ENCODE results near the gene ODF2L. TPM values are rescaled to one million over a fixed set of nuclear protein-coding genes. Genes with fewer than 3 reads are reported as not detected.

Gene ODF2L
- total RNA-seq, 2 donors from 2014 or later, result 47.9 to 54.2 TPM

- WGBS, result 72% methylated on average over 2 of the region's 2 CpGs
- intact Hi-C loops (cut with DNase I), result no loop called here
- no peak for DNase-seq (ENCODE audit: low spot score)
- no peaks in the 10 kb centered on the region for H3K36me3 ChIP-seq
- H3K27ac ChIP-seq, result no peak overlapping the region
- no peak for TF ChIP-seq POLR2AphosphoS5 (IDR thresholded peaks at IDR 0.05)
- TF ChIP-seq POLR2A (IDR thresholded peaks at IDR 0.05), result no peak
- TF ChIP-seq, protein P1, sequence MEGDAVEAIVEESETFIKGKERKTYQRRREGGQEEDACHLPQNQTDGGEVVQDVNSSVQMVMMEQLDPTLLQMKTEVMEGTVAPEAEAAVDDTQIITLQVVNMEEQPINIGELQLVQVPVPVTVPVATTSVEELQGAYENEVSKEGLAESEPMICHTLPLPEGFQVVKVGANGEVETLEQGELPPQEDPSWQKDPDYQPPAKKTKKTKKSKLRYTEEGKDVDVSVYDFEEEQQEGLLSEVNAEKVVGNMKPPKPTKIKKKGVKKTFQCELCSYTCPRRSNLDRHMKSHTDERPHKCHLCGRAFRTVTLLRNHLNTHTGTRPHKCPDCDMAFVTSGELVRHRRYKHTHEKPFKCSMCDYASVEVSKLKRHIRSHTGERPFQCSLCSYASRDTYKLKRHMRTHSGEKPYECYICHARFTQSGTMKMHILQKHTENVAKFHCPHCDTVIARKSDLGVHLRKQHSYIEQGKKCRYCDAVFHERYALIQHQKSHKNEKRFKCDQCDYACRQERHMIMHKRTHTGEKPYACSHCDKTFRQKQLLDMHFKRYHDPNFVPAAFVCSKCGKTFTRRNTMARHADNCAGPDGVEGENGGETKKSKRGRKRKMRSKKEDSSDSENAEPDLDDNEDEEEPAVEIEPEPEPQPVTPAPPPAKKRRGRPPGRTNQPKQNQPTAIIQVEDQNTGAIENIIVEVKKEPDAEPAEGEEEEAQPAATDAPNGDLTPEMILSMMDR (IDR thresholded peaks at IDR 0.05), result no peak
- no peak overlapping the region for H3K4me3 ChIP-seq
- no peaks in the 10 kb centered on the region for H3K9me3 ChIP-seq
- no peaks in the 10 kb centered on the region for H3K4me1 ChIP-seq (replicated peaks)
- H3K27me3 ChIP-seq (replicated peaks; ENCODE audit: insufficient read depth), result peaks cover 3% of the 10 kb centered on the region
Measured at GRCh38 chr1:86436041-86436440, 39.9 kb upstream of the ODF2L start.

DNA sequence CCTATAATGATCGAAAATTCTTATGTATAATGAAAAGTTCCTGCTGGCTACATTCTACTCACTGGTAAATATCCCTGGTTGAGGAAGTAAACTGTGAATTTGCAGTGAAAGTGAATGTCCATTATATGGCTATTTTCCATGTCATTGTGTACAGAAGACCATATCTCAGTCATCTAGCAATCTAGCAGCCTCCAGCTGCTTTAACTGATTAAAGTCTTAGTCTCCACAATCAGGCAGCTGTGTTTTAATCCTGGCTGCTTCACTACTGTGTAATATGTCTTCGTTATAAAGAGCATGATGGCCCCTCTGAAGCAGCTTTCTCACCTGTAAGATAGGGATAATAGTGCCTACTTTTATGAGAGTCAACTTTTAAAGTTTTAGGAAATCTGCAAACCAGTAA is 39.2 kb upstream of the ODF2L start:
- no peaks in the 10 kb centered on the region for H3K4me1 ChIP-seq (replicated peaks)
- H3K9me3 ChIP-seq, result no peaks in the 10 kb centered on the region
- H3K4me3 ChIP-seq, result no peak overlapping the region
- no peaks in the 10 kb centered on the region for H3K36me3 ChIP-seq
- intact Hi-C loops (cut with DNase I), result no loop called here
- peaks cover 3% of the 10 kb centered on the region for H3K27me3 ChIP-seq (replicated peaks; ENCODE audit: insufficient read depth)
- DNase-seq (ENCODE audit: low spot score), result no peak
- H3K27ac ChIP-seq, result no peak overlapping the region
- 21% methylated on average over 2 of the region's 2 CpGs for WGBS
- TF ChIP-seq, protein P1 (IDR thresholded peaks at IDR 0.05), result no peak
- TF ChIP-seq POLR2A (IDR thresholded peaks at IDR 0.05), result no peak
- no peak for TF ChIP-seq POLR2AphosphoS5 (IDR thresholded peaks at IDR 0.05)

- no peak overlapping the region for H3K27ac ChIP-seq
- H3K9me3 ChIP-seq, result no peaks in the 10 kb centered on the region
- intact Hi-C loops (cut with DNase I), result no loop called here
- TF ChIP-seq, protein P1 (IDR thresholded peaks at IDR 0.05), result no peak
- TF ChIP-seq POLR2A (IDR thresholded peaks at IDR 0.05) (no peak), POLR2AphosphoS5 (IDR thresholded peaks at IDR 0.05) (peak; percentile 36)
- no peaks in the 10 kb centered on the region for H3K36me3 ChIP-seq
- H3K27me3 ChIP-seq (replicated peaks; ENCODE audit: insufficient read depth), result peaks cover 3% of the 10 kb centered on the region
- H3K4me1 ChIP-seq (replicated peaks), result no peaks in the 10 kb centered on the region
- no peak for DNase-seq (ENCODE audit: low spot score)
- H3K4me3 ChIP-seq, result no peak overlapping the region
Measured at GRCh38 chr1:86434059-86434458, 37.9 kb upstream of the ODF2L start.

GRCh38 chr1:86430376-86430775 is 34.3 kb upstream of the ODF2L start:
- intact Hi-C loops (cut with DNase I), result no loop called here
- Histone ChIP-seq H3K27ac (no peak overlapping the region), H3K4me3 (no peak overlapping the region), H3K36me3 (no peaks in the 10 kb centered on the region), H3K9me3 (no peaks in the 10 kb centered on the region), H3K4me1 (replicated peaks) (no peaks in the 10 kb centered on the region), H3K27me3 (replicated peaks; ENCODE audit: insufficient read depth) (no peaks in the 10 kb centered on the region)
- TF ChIP-seq POLR2AphosphoS5 (IDR thresholded peaks at IDR 0.05), result no peak
- no peak for TF ChIP-seq POLR2A (IDR thresholded peaks at IDR 0.05)
- TF ChIP-seq, protein P1 (IDR thresholded peaks at IDR 0.05), result no peak
- no peak for DNase-seq (ENCODE audit: low spot score)

DNA sequence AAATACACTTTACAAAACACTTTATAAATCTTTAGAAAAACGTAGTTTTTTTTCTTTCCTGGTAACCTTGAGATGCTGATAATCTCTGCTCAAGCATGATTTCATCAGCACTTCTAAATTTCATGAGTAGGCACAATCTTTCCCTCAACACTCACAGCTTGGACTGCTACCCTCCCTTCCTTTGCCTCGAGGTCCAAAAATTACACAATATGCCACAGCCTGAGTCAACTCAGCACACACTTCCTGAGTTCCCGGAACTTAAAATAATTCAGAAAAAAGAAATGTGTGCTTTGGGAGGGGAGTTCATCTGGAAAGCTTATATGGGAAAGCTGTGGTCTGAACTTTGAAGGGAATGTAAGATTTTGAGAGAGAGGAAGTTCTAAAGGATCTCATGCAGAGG is 33.7 kb upstream of the ODF2L start:
- Histone ChIP-seq H3K4me1 (replicated peaks) (no peaks in the 10 kb centered on the region), H3K9me3 (no peaks in the 10 kb centered on the region), H3K27me3 (replicated peaks; ENCODE audit: insufficient read depth) (no peaks in the 10 kb centered on the region), H3K4me3 (no peak overlapping the region), H3K27ac (no peak overlapping the region), H3K36me3 (no peaks in the 10 kb centered on the region)
- intact Hi-C loops (cut with DNase I), result no loop called here
- peak; percentile 46 for TF ChIP-seq POLR2AphosphoS5 (IDR thresholded peaks at IDR 0.05)
- TF ChIP-seq, protein P1 (IDR thresholded peaks at IDR 0.05), result no peak
- DNase-seq (ENCODE audit: low spot score), result peak; percentile 47
- WGBS, result 4% methylated on average over 3 of the region's 3 CpGs

All from prostate gland (tissue), 2 donors.